Measurements from ENCODE around the gene DERA.

GRCh38 chr12:15928346-15928745 lies 17.2 kb downstream of the DERA start:
- TF ChIP-seq CTCF (tag by site-specific recombination; IDR thresholded peaks at IDR 0.05) (no peak), ZNF324 (tag by site-specific recombination; IDR thresholded peaks at IDR 0.05) (no peak), PRDM2 (tag by site-specific recombination; IDR thresholded peaks at IDR 0.05; ENCODE audit: borderline replicate concordance) (no peak), ZFP3 (tag by site-specific recombination; IDR thresholded peaks at IDR 0.05; ENCODE audit: low read depth) (no peak), YY1 (tag by site-specific recombination; IDR thresholded peaks at IDR 0.05) (no peak), ZNF175 (tag by site-specific recombination; IDR thresholded peaks at IDR 0.05) (no peak), ZNF146 (tag by site-specific recombination; IDR thresholded peaks at IDR 0.05) (no peak), INSM2 (tag by site-specific recombination; IDR thresholded peaks at IDR 0.05) (no peak), ZSCAN23 (tag by site-specific recombination; IDR thresholded peaks at IDR 0.05) (no peak), ZNF302 (tag by site-specific recombination; IDR thresholded peaks at IDR 0.05; ENCODE audit: low read depth) (no peak), ZNF777 (tag by site-specific recombination; IDR thresholded peaks at IDR 0.05; ENCODE audit: borderline replicate concordance) (no peak)

Measured in HEK293 (cell line).